SU-DHL-6 (cell line): ENCODE results near the gene NPDC1.

ENCODE experiments used
- H2AFZ ChIP-seq: fragments of 200-600 bp; sonication (generic); 2 replicates; pipeline ENCODE4 v1.6.1; 2014; ENCODE audit warnings: low read depth, mild to moderate bottlenecking, moderate library complexity, mixed read lengths, antibody characterized with exemption, low read length; ENCODE audit not compliant: severe bottlenecking
- H3F3A ChIP-seq: fragments of 200-600 bp; shearing (Covaris generic); 2 replicates; pipeline ENCODE4 v1.6.0; 2016; ENCODE audit warnings: antibody characterized with exemption, mild to moderate bottlenecking; ENCODE audit not compliant: insufficient read depth
- H3K27ac ChIP-seq: fragments of 200-600 bp; sonication (generic); 2 replicates; pipeline ENCODE4 v1.5.1; 2016; ENCODE audit warnings: low read depth, mild to moderate bottlenecking, low read length, moderate library complexity, mixed read lengths
- H3K27me3 ChIP-seq: fragments of 200-600 bp; sonication (generic), shearing (Covaris generic); 2 replicates; pipeline ENCODE4 v1.6.0; 2014; ENCODE audit warnings: mild to moderate bottlenecking, low read length
- H3K36me3 ChIP-seq: fragments of 200-600 bp; sonication (generic); 2 replicates; pipeline ENCODE4 v1.6.1; 2014; ENCODE audit warnings: mild to moderate bottlenecking, low read length, mixed read lengths
- H3K4me2 ChIP-seq: fragments of 300-600, 200-600 bp; shearing (Covaris generic), sonication (generic); 2 replicates; pipeline ENCODE4 v1.6.0; 2014; ENCODE audit warnings: low read length, low read depth, mild to moderate bottlenecking; ENCODE audit not compliant: poor library complexity, severe bottlenecking
- H3K4me3 ChIP-seq: fragments of 200-600 bp; sonication (generic); 2 replicates; pipeline ENCODE4 v1.5.1; 2014; ENCODE audit warnings: antibody characterized with exemption, low read length, mild to moderate bottlenecking, mixed read lengths; ENCODE audit not compliant: insufficient read depth, poor library complexity, severe bottlenecking
- H3K79me2 ChIP-seq: fragments of 200-600 bp; sonication (generic); 2 replicates; pipeline ENCODE4 v1.6.1; 2014; ENCODE audit warnings: mild to moderate bottlenecking, low read length, moderate library complexity; ENCODE audit not compliant: insufficient read depth
- H3K9ac ChIP-seq: fragments of 200-600 bp; sonication (generic); 2 replicates; pipeline ENCODE4 v1.7.0; 2014; ENCODE audit warnings: mild to moderate bottlenecking, low read length
- H3K9me2 ChIP-seq: fragments of 200-600 bp; sonication (generic); replicated peaks from 2 replicates; pipeline ENCODE4 v1.6.1; 2014; ENCODE audit warnings: low read length; ENCODE audit not compliant: insufficient read depth
- H3K9me3 ChIP-seq: fragments of 200-600 bp; sonication (generic); 2 replicates; pipeline ENCODE4 v1.6.1; 2014; ENCODE audit warnings: low read length, mixed read lengths; ENCODE audit not compliant: insufficient read depth
- H4K20me1 ChIP-seq: fragments of 200-600 bp; sonication (generic); 2 replicates; pipeline ENCODE4 v1.6.1; 2014; ENCODE audit warnings: low read depth, mild to moderate bottlenecking, antibody characterized with exemption, low read length, moderate library complexity, mixed read lengths
- EZH2phosphoT487 ChIP-seq: fragments of 200-600 bp; sonication (generic), shearing (Covaris generic); conservative IDR thresholded peaks from 2 replicates; pipeline ENCODE4 v1.6.1; 2018; ENCODE audit warnings: mild to moderate bottlenecking, antibody characterized with exemption, low read length, moderate library complexity, mixed read lengths
- TF ChIP-seq, protein P1 (sequence below): fragments of 200-600 bp; sonication (generic); IDR thresholded peaks from one replicate; pipeline ENCODE4 v1.5.1; 2017; ENCODE audit warnings: antibody characterized with exemption, mild to moderate bottlenecking, low read length, moderate library complexity; ENCODE audit not compliant: insufficient read depth, poor library complexity, severe bottlenecking

NPDC1 gene

DNA sequence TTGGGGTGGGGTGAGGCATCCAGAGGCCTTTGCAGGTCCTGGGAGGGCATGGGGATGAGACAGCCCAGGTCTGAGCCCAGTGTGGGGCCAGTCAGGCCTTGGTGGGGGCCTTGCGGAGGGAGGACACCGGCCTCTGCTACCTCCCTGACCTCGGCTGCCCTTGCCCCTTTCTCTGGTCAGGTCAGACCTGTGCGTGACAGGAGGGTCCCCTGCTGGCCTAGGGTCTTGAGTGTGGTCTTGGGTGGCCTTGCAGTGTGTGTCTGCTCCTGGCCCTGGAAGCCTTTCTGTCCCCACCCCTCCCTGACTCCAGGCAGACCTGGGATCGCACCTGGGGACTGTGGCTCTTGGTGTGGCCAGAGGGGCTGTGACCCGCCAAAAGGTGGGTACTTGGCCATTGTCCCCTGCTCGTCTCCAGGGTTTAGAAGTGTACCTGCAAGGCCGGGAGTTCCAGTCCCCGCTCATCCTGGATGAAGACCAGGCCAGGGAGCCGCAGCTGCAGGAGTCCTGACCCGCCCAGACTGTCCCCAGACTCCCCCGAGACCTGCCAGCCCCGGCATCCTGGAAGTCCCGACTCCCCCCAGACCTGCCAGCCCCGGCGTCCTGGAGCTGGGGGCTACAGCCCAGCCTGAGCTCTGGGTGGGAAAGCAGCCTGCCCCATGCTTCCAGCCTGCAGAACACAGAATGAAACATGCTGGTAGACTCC lies 36.4 kb upstream of the NPDC1 start:
- no peak overlapping the region for H3K27ac ChIP-seq
- no peaks in the 10 kb centered on the region for H3K27me3 ChIP-seq
- no peak overlapping the region for H3K4me2 ChIP-seq
- H3K9me2 ChIP-seq: no peaks in the 10 kb centered on the region
- TF ChIP-seq, protein P1, sequence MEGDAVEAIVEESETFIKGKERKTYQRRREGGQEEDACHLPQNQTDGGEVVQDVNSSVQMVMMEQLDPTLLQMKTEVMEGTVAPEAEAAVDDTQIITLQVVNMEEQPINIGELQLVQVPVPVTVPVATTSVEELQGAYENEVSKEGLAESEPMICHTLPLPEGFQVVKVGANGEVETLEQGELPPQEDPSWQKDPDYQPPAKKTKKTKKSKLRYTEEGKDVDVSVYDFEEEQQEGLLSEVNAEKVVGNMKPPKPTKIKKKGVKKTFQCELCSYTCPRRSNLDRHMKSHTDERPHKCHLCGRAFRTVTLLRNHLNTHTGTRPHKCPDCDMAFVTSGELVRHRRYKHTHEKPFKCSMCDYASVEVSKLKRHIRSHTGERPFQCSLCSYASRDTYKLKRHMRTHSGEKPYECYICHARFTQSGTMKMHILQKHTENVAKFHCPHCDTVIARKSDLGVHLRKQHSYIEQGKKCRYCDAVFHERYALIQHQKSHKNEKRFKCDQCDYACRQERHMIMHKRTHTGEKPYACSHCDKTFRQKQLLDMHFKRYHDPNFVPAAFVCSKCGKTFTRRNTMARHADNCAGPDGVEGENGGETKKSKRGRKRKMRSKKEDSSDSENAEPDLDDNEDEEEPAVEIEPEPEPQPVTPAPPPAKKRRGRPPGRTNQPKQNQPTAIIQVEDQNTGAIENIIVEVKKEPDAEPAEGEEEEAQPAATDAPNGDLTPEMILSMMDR: no peak
- TF ChIP-seq EZH2phosphoT487: no peak
- no peaks in the 10 kb centered on the region for H3K36me3 ChIP-seq
- H2AFZ ChIP-seq: no peak overlapping the region
- no peak overlapping the region for H3K9ac ChIP-seq
- no peaks in the 10 kb centered on the region for H4K20me1 ChIP-seq
- H3F3A ChIP-seq: peaks cover 4% of the 10 kb centered on the region; the same call in 1 of the 2 replicates
- peaks cover 11% of the 10 kb centered on the region; the same call in 1 of the 2 replicates for H3K79me2 ChIP-seq
- no peaks in the 10 kb centered on the region for H3K9me3 ChIP-seq
- no peak overlapping the region for H3K4me3 ChIP-seq

GRCh38 chr9:137080260-137081122 lies 34.5 kb upstream of the NPDC1 start:
- H3K9ac ChIP-seq: no peak overlapping the region
- peaks cover 12% of the 10 kb centered on the region for H3F3A ChIP-seq

DNA sequence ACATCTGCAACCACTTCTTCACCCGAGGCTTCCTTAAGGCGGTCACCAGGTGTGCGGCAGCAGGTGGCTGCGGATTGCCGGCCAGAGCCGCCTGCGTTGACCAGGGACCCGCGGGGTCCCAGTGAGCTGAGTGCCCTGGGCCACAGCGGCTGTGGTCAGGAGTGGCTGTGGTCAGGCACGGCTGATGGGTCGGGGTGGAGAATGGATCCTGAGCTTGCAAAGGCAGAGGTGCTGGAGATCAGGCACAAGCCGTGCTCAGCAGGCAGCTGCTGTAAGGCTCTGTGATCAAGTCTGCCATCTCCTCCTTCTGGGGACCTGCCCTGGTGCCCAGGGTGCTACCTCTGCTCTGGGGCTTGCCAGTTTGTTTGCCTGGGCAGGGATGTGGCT lies 33.4 kb upstream of the NPDC1 start:
- no peak overlapping the region for H3K4me3 ChIP-seq
- peaks cover 11% of the 10 kb centered on the region; the same call in 1 of the 2 replicates for H3K79me2 ChIP-seq
- H3K27ac ChIP-seq: no peak overlapping the region
- H3K36me3 ChIP-seq: no peaks in the 10 kb centered on the region
- H3K9me2 ChIP-seq: no peaks in the 10 kb centered on the region
- H3K4me2 ChIP-seq: no peak overlapping the region
- H3F3A ChIP-seq: peaks cover 14% of the 10 kb centered on the region
- no peaks in the 10 kb centered on the region for H3K9me3 ChIP-seq
- H2AFZ ChIP-seq: no peak overlapping the region
- TF ChIP-seq, protein P1: no peak
- no peak for TF ChIP-seq EZH2phosphoT487
- no peaks in the 10 kb centered on the region for H3K27me3 ChIP-seq
- H4K20me1 ChIP-seq: no peaks in the 10 kb centered on the region
- no peak overlapping the region for H3K9ac ChIP-seq

More at GRCh38 chr9:137080260-137081122, 34.5 kb upstream of the NPDC1 start:
- no peak overlapping the region for H3K4me3 ChIP-seq
- H3K27ac ChIP-seq: no peak overlapping the region
- TF ChIP-seq, protein P1: no peak
- TF ChIP-seq EZH2phosphoT487: no peak
- peaks cover 11% of the 10 kb centered on the region; the same call in 1 of the 2 replicates for H3K79me2 ChIP-seq
- H3K27me3 ChIP-seq: no peaks in the 10 kb centered on the region
- no peak overlapping the region for H3K4me2 ChIP-seq
- no peaks in the 10 kb centered on the region for H4K20me1 ChIP-seq
- no peaks in the 10 kb centered on the region for H3K36me3 ChIP-seq
- H2AFZ ChIP-seq: no peak overlapping the region
- H3K9me2 ChIP-seq: no peaks in the 10 kb centered on the region
- H3K9me3 ChIP-seq: no peaks in the 10 kb centered on the region
